ENCODE data around the gene IQCH.

DNA sequence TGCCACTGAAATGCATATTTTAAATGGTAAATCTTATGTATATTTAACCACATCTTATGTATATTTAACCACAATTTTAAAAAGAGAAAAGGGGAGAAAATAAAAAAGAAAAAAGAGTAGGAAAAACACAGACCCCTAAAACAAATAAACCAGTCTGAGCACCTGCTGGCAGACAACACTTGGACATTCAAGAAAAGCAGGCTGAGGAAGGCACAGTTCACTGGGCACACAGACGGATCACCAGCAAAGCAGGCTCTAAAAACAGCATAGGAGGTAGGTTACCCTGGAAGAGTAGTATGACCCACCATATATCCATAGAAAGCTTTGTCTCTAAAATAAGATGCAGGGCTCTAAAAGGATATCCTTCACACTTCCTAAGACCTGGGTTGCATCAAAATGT lies 27.2 kb upstream of the IQCH start:
- TF ChIP-seq, protein P1, sequence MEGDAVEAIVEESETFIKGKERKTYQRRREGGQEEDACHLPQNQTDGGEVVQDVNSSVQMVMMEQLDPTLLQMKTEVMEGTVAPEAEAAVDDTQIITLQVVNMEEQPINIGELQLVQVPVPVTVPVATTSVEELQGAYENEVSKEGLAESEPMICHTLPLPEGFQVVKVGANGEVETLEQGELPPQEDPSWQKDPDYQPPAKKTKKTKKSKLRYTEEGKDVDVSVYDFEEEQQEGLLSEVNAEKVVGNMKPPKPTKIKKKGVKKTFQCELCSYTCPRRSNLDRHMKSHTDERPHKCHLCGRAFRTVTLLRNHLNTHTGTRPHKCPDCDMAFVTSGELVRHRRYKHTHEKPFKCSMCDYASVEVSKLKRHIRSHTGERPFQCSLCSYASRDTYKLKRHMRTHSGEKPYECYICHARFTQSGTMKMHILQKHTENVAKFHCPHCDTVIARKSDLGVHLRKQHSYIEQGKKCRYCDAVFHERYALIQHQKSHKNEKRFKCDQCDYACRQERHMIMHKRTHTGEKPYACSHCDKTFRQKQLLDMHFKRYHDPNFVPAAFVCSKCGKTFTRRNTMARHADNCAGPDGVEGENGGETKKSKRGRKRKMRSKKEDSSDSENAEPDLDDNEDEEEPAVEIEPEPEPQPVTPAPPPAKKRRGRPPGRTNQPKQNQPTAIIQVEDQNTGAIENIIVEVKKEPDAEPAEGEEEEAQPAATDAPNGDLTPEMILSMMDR (IDR thresholded peaks at IDR 0.05): no peak
- TF ChIP-seq POLR2AphosphoS5 (IDR thresholded peaks at IDR 0.05): no peak

All from sigmoid colon (tissue), 4 donors.